ENCODE data around the gene ACIN1. TPM values are rescaled to one million over a fixed set of nuclear protein-coding genes. Genes with fewer than 3 reads are reported as not detected.
"Not testable (repeated sequence)": the region's sequence is repeated elsewhere in the genome, so short reads cannot be mapped to it uniquely, and the experiment has no call there.

ACIN1 gene
- total and polyA plus RNA-seq, 5 experiments from 2014 or later = 6.3 to 322 (median 14.1) TPM

DNA sequence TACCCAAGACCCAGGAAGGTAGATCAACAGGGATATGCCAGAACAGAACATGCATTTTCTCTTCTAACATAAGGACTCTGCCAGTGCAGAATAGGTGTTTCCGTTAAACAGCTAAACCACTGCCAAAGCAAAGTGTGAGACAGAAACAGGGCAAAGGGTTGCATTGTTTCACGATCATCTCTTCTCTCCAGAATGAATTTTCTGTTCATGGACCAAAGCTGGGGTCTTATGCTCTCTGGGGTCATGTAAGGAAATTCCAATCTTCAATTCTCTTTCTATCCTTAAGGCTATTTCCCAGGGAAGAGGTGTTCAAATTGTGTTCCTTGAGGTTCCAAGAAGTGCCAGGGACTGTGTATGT, 71.2 kb downstream of the ACIN1 start:
- peak overlapping the region in 1 of 10 donors; percentile 13 for H3K4me3 Mint-ChIP-seq
- peaks cover 5 to 32% (median 10%) of the 10 kb centered on the region in 3 donors for H3K36me3 Mint-ChIP-seq
- peaks cover 35 to 62% (median 54%) of the 10 kb centered on the region in 4 donors for H3K4me1 Mint-ChIP-seq
- H3K27ac Mint-ChIP-seq = peak overlapping the region in 2 of 10 donors; percentile 35 to 81
- H3K9me3 Mint-ChIP-seq = no peaks in the 10 kb centered on the region
- no peak for DNase-seq
- no peak for ATAC-seq
- H3K27me3 Mint-ChIP-seq = no peaks in the 10 kb centered on the region
- POLR2A ChIA-PET = interaction anchor here (0.8 to 3.2 kb wide), 4 partner anchors 9 to 28 kb away, joined by 3 to 18 read pairs (median 3); no protein-coding TSS in a partner anchor

DNA sequence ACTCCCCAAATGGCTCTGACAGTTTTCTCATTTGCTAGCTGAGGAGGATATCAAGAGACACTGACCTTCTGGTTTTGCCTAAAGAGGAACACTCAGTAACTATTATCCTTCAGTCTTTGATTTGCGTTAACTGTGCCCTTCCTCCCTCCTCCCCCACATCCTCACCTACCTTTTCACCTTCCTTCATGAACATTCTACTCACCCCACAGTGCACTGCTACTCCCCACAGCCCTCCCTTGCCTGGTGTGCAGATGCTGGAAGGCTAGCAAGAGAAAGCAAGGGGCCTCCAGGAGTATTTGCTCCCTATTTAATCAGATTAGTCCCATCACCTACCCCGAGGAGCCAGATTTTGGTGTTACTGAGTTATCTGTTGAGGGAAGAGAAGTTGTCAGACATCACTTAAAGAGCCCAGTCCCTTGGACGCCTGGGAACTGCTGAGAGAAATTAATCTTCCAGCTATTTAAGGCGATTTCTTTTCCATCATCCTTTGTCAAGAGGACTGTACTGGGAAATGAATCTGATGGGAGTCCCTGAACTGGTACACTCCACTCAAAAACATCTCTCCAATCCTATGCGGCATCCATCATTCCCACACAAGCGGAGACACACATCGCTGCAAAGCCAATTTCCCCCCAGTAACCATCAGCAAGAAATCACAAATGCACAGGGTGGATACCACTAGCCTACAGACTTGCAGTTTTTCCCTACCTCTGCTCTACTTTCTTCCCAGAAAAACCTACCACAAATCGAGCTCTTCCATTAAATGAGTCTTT, 71.7 kb downstream of the ACIN1 start:
- Mint-ChIP-seq H3K4me1 (peaks cover 33 to 58% (median 50%) of the 10 kb centered on the region in 4 donors), H3K4me3 (peak overlapping the region in 8 of 10 donors; percentile 5 to 63 (median 39)), H3K9me3 (no peaks in the 10 kb centered on the region), H3K27me3 (no peaks in the 10 kb centered on the region), H3K36me3 (peaks cover 5 to 32% (median 10%) of the 10 kb centered on the region in 3 donors), H3K27ac (peak overlapping the region; percentile 27 to 93 (median 82))
- peak in 1 of 10 donors; percentile 19 for DNase-seq
- POLR2A ChIA-PET = interaction anchor here (1.1 to 3.2 kb wide), 3 partner anchors 8 to 28 kb away, joined by 3 to 18 read pairs (median 3); no protein-coding TSS in a partner anchor
- ATAC-seq = peak in 1 of 2 donors; percentile 64

DNA sequence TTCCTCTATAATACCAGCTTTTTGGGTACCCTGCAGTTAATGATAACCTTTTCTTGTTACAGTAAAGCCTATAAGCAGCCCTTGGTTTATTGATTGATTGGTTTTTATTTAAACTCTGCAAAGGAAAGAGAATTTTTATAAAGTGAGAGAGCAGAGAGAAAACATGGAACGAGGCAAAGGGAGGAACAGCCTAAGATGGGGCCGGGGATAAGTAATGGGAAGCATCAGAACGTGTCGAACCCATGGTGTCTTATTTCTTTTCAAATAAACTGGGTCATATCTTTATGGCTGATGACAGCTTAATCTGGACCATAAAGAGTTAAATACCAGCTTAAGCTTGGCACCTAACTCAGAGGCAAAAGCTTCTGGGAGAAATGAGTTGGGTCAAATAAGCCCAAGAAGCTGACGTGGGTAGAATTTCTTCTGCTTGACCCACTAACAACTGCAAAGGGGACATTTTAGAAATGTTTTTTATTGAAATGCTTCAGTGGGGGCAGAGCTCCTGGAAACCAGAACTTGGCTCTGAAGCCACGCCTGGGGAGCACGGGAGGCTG, 73.0 kb downstream of the ACIN1 start:
- peak overlapping the region in 7 of 10 donors; percentile 5 to 81 (median 58) for H3K4me3 Mint-ChIP-seq
- peaks cover 30 to 50% (median 43%) of the 10 kb centered on the region in 4 donors for H3K4me1 Mint-ChIP-seq
- peaks cover 5 to 26% (median 9%) of the 10 kb centered on the region in 3 donors for H3K36me3 Mint-ChIP-seq
- H3K27ac Mint-ChIP-seq = peak overlapping the region in 9 of 10 donors; percentile 49 to 93 (median 82)
- ATAC-seq = no peak
- POLR2A ChIA-PET = interaction anchor here (1.0 to 1.1 kb wide), 2 partner anchors 15 to 432 kb away, joined by 3 to 8 read pairs; no protein-coding TSS in a partner anchor
- no peak for DNase-seq
- no peaks in the 10 kb centered on the region for H3K9me3 Mint-ChIP-seq
- H3K27me3 Mint-ChIP-seq = no peaks in the 10 kb centered on the region

DNA sequence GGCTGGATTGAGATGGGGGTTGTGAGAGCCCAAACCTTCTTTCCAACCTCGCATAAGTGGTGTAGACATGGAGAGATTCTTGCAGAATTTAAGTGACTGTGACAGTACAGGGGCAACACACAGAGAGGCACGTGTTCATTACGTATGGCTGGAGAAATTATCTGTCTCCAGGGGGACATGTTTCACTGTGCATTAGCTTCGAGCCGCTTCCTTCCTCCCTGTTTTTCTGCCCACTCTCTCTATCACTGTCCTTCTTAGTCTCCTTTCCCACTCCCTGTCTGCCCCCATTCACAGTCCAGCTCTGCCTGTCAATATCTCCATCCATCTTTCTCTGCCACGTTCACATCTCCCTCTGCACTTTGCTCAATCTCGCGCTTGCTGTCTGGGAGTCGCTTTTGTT, 73.5 kb downstream of the ACIN1 start:
- DNase-seq (no peak), ATAC-seq (peak in 1 of 2 donors; percentile 24)
- POLR2A ChIA-PET = interaction anchor here (1.1 to 2.1 kb wide), 3 partner anchors 9 to 15 kb away, joined by 3 to 16 read pairs (median 9); no protein-coding TSS in a partner anchor
- Mint-ChIP-seq H3K36me3 (peaks cover 5 to 26% (median 9%) of the 10 kb centered on the region in 3 donors), H3K4me1 (peaks cover 30 to 50% (median 43%) of the 10 kb centered on the region in 4 donors), H3K4me3 (peak overlapping the region in 7 of 10 donors; percentile 25 to 81 (median 65)), H3K27ac (peak overlapping the region in 9 of 10 donors; percentile 42 to 93 (median 82)), H3K27me3 (no peaks in the 10 kb centered on the region), H3K9me3 (no peaks in the 10 kb centered on the region)

DNA sequence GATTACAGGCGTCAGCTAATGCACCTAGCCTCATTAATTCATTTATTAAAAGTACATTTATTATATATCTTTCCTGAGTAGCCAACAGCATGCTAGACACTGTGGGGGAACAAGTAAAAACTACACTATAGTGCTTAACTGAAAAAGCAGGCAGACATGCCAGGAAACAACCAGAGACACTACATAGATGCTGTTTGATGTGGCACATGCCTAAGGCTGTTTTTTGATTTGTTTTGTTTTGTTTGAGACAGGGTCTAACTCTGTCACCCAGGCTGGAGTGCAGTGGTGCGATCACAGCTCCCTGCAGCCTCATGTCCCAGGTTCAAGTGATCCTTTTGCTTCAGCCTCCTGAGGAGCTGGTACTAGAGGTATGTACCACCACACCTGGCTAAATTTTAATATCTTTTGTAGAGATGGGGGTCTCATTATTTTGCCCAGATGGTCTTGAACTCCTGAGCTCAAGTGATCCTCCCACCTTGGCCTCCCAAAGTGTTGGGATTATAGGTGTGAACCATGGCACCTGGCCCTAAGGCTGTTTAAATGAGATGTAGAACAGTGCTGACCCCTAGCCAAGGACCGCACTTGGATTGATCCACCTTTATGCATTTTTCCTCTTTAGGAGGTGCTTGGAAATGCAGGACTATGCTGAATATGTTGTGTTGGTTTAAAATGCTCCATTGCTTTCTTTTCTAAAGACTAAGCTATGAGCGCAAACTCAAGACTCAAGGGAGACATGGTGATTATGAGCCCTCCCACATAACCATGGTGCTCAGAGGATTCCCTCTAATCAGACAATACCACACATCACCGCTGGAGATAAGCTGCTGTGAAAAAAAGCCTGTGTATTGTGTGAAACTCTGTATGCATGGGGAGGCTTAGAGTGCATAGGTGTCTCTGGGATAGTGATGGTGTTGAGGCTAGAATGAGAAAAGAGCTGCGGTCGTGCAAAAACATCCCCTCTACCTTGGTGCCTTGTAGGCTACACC, 74.5 kb downstream of the ACIN1 start:
- POLR2A ChIA-PET = interaction anchor here (1.2 to 2.1 kb wide), 3 partner anchors 8 to 14 kb away, joined by 3 to 16 read pairs (median 10); no protein-coding TSS in a partner anchor
- Mint-ChIP-seq H3K27ac (peak overlapping the region in 9 of 10 donors; percentile 45 to 93 (median 82)), H3K27me3 (peaks cover 0 to 3% (median 0%) of the 10 kb centered on the region in 5 donors), H3K4me3 (peak overlapping the region in 9 of 10 donors; percentile 24 to 81 (median 45)), H3K4me1 (peaks cover 28 to 47% (median 40%) of the 10 kb centered on the region in 4 donors), H3K9me3 (no peaks in the 10 kb centered on the region), H3K36me3 (peaks cover 2 to 16% (median 3%) of the 10 kb centered on the region in 3 donors)
- DNase-seq (peak in 2 of 10 donors; percentile 15 to 33), ATAC-seq (peak; percentile 58 to 76)

DNA sequence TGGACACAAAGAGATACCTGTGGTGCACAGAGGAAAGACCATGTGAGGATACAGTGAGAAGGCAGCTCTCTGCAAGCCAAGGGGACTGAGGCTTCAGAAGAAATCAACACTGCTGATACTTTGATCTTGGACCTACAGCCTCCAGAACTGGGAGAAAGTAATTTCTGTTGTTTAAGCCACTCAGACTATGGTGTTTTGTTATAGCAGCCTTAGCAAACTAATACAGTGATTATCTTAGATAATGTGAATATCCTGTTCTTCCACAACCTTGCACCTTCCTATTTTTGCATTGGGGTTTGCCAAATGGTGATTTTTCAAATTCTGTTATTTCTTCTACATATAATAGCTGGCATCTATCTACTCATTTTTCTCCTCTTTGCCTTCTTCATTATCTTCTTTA, 76.8 kb downstream of the ACIN1 start:
- Mint-ChIP-seq H3K27ac (no peak overlapping the region), H3K4me1 (peaks cover 17 to 28% (median 22%) of the 10 kb centered on the region in 4 donors), H3K4me3 (no peak overlapping the region), H3K9me3 (no peaks in the 10 kb centered on the region), H3K36me3 (no peaks in the 10 kb centered on the region), H3K27me3 (peaks cover 0 to 3% (median 0%) of the 10 kb centered on the region in 5 donors)
- POLR2A ChIA-PET = interaction anchor here (0.7 to 1.0 kb wide), 2 partner anchors 11 to 38 kb away, joined by 3 to 4 read pairs; no protein-coding TSS in a partner anchor
- ATAC-seq (no peak), DNase-seq (no peak)

DNA sequence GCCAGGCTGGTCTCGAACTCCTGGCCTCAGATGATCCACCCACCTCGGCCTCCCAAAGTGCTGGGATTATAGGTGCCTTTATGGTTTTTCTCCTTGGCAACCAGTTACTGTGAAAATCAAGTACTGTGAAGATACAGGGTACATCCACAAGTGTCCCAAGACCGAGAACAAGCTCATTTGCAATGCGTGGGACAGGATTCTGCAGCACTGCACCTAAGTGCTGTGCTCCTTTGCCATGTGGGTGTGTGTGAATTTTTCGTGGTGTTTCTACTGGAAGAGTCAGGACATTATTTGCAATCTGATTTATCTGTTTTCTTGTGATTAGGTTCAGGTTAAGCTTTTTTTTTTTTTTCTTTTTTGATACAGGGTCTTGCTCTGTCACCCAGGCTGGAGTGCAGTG, 77.8 kb downstream of the ACIN1 start:
- peaks cover 0 to 3% (median 0%) of the 10 kb centered on the region in 5 donors for H3K27me3 Mint-ChIP-seq
- POLR2A ChIA-PET = interaction anchor here (0.7 kb wide), 1 partner anchor 21 kb away, joined by 3 read pairs; no protein-coding TSS in a partner anchor
- no peaks in the 10 kb centered on the region for H3K9me3 Mint-ChIP-seq
- H3K36me3 Mint-ChIP-seq = no peaks in the 10 kb centered on the region
- no peak overlapping the region for H3K4me3 Mint-ChIP-seq
- H3K4me1 Mint-ChIP-seq = peaks cover 12 to 20% (median 15%) of the 10 kb centered on the region in 4 donors
- ATAC-seq (no peak), DNase-seq (no peak)
- no peak overlapping the region for H3K27ac Mint-ChIP-seq

DNA sequence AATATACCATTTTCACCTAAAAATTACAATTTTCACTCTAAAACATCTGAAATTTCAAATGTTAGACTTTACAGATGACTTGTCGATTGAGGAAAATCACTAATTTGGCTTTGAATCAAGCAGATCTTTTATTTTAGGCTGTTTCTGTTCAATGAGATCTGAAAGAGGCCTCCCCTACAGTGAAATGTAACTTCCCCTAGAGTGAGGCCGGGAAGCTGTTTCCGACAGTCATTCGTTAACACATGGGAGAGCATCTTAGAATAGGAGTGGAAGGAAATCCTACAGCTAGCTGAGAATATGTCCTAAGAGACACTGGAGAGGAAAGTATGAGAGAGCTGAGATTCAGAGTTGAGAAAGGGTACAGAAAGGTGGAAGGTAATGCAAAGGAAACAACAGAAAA, 79.3 kb downstream of the ACIN1 start:
- Mint-ChIP-seq H3K27ac (peak overlapping the region in 3 of 10 donors; percentile 56 to 86 (median 66)), H3K36me3 (no peaks in the 10 kb centered on the region), H3K27me3 (peaks cover 0 to 3% (median 0%) of the 10 kb centered on the region in 5 donors), H3K9me3 (no peaks in the 10 kb centered on the region), H3K4me3 (peak overlapping the region in 2 of 10 donors; percentile 0 to 22), H3K4me1 (peaks cover 6 to 8% (median 7%) of the 10 kb centered on the region in 4 donors)
- ATAC-seq (no peak), DNase-seq (no peak)
- POLR2A ChIA-PET = interaction anchor here (1.2 to 1.7 kb wide), 2 partner anchors 9 to 18 kb away, joined by 3 to 6 read pairs; no protein-coding TSS in a partner anchor

DNA sequence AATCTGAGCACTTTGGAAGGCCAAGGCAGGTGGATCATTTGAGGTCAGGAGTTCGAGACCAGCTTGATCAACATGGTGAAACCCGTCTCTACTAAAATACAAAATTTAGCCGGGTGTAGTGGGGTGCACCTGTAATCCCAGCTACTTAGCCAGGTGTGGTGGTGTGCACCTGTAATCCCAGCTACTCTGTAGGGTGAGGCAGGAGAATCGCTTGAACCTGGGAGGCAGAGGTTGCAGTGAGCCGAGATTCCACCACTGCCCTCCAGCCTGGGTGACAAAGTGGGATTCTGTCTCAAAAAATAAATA, 81.2 kb downstream of the ACIN1 start:
- H3K9me3 Mint-ChIP-seq = not testable (repeated sequence)
- POLR2A ChIA-PET = interaction anchor here (0.5 to 1.1 kb wide), 3 partner anchors 17 to 189 kb away, joined by 3 to 5 read pairs (median 3); no protein-coding TSS in a partner anchor

DNA sequence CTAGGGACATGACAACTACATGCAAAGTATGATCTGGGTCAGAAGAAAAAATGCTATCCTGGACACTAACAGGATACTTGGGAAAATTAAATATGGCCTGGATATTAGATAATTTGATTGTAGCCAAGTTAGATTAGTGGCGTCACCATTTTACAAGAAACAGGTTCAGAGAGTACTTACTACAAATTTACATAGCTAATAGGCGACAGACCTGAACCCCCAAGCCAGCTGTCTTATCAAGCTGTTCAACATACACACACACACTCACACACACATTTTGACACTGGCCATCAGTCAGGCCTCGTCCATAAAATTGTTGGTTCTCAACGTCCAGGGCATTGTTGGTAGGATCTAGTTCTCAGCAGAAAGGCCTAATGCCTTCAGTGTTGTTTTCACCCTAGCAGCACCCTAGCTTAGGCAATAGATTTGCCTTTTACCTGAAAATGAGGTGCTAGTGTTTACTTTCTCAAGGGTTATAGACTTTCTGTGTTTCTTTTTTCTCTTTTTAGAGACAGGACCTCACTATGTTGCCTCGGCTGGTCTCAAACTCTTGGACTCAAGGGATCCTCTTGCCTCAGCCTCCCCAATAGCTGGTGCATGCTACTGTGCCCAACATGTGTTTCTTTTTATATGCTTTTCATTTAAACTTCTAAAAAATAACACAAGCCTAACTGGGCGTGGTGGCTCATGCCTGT, 81.7 kb downstream of the ACIN1 start:
- DNase-seq = no peak
- H3K4me1 Mint-ChIP-seq = peaks cover 12 to 23% (median 22%) of the 10 kb centered on the region in 4 donors
- H3K4me3 Mint-ChIP-seq = no peak overlapping the region
- H3K36me3 Mint-ChIP-seq = no peaks in the 10 kb centered on the region
- POLR2A ChIA-PET = interaction anchor here (0.5 to 1.1 kb wide), 3 partner anchors 8 to 189 kb away, joined by 3 read pairs; no protein-coding TSS in a partner anchor
- H3K27ac Mint-ChIP-seq = peak overlapping the region in 3 of 10 donors; percentile 58 to 81 (median 76)
- no peak for ATAC-seq
- H3K9me3 Mint-ChIP-seq = no peaks in the 10 kb centered on the region
- peaks cover 0 to 3% (median 0%) of the 10 kb centered on the region in 5 donors for H3K27me3 Mint-ChIP-seq

More for the DNA sequence above, 81.2 kb downstream of the ACIN1 start:
- peaks cover 12 to 18% (median 17%) of the 10 kb centered on the region in 4 donors for H3K4me1 Mint-ChIP-seq
- DNase-seq, ATAC-seq, H3K27me3 Mint-ChIP-seq, H3K36me3 Mint-ChIP-seq, H3K4me3 Mint-ChIP-seq, H3K27ac Mint-ChIP-seq: not testable (repeated sequence)

Data from naive thymus-derived CD8-positive, alpha-beta T cell (primary cell).